H1 (cell line): ENCODE data around the gene TPRX1. TPM values are rescaled to one million over a fixed set of nuclear protein-coding genes. Genes with fewer than 3 reads are reported as not detected.

Experiments
- MAX ChIP-seq: IDR thresholded peaks from 2 replicates; pipeline ENCODE4 v1.6.1; 2012; ENCODE audit warnings: inconsistent platforms
- POLR2A ChIP-seq, 2 experiments: IDR thresholded peaks; 1 replicate in 1 of 2; 2 replicates in 1 of 2; pipeline ENCODE4 v1.6.1; 2011; ENCODE audit warnings: low read depth in 2 of 2, low read length in 2 of 2, mild to moderate bottlenecking in 2 of 2; ENCODE audit errors: control extremely low read depth in 1 of 2
- RBBP5 ChIP-seq: IDR thresholded peaks from 2 replicates; pipeline ENCODE4 v1.7.1; 2012; ENCODE audit warnings: low read depth, mild to moderate bottlenecking, inconsistent platforms, low read length, moderate library complexity, borderline replicate concordance
- SAP30 ChIP-seq: fragments of 300-600 bp; sonication (generic); IDR thresholded peaks from 2 replicates; pipeline ENCODE4 v1.7.1; 2012; ENCODE audit warnings: low read length, moderate library complexity, mild to moderate bottlenecking, inconsistent platforms; ENCODE audit not compliant: insufficient read depth, insufficient replicate concordance
- SRF ChIP-seq: IDR thresholded peaks from 2 replicates; pipeline ENCODE4 v1.6.1; 2011; ENCODE audit warnings: mild to moderate bottlenecking, low read depth, low read length, moderate library complexity
- TAF1 ChIP-seq: IDR thresholded peaks from 2 replicates; pipeline ENCODE4 v1.6.1; 2011; ENCODE audit warnings: mild to moderate bottlenecking, low read depth, low read length
- TBP ChIP-seq: IDR thresholded peaks from 2 replicates; pipeline ENCODE4 v1.6.1; 2011; ENCODE audit warnings: low read depth, low read length, improper control_type of control experiment
- polyA plus RNA-seq, 7 experiments: library from polyadenylated mRNA; depleted of rRNA in 3 of 7; stranded (reverse) in 5 of 7; unstranded in 2 of 7; fragments of >200 nt in 5 of 7; fragments of 200-250 nt in 2 of 7; gene quantifications; 1 replicate in 5 of 7; 2 replicates in 1 of 7; 4 replicates in 1 of 7; pipeline versions ENCODE4 v1.2.1 to v1.2.3, GENCODE V29; 2011 to 2013; ENCODE audit warnings: missing spikeins in 2 of 7, mixed read lengths in 2 of 7
- total RNA-seq: library from RNA; stranded (reverse); fragmentation: NEBNext Ultra II Directional; extraction: Animal tissue kit (Norgen Biotek cat#: 25700); gene quantifications from 2 replicates; pipeline ENCODE4 v1.2.1, GENCODE V29; 2021

The TPRX1 gene
- total and polyA plus RNA-seq, 2 of the 8 experiments (the other 6 are each of a cell fraction or from before 2014, with no cell fraction given) = 0.03 TPM; not detected in 1

GRCh38 chr19:47848823-47849473, 44.6 kb upstream of the TPRX1 start (continued):
- TF ChIP-seq RBBP5 = peak; percentile 72
- TF ChIP-seq SRF = no peak
- no peak for TF ChIP-seq SAP30
- peak in 1 of 2 experiments; percentile 17; a peak in 1 of 3 replicates for TF ChIP-seq POLR2A (IDR thresholded peaks at IDR 0.05; ENCODE audit: control extremely low read depth in 1 of 2, low read depth in 2 of 2, low read length in 2 of 2)
- 0 out of 2 replicates have a peak, but pooled peaks have one; percentile 7 for TF ChIP-seq MAX
- 0 out of 2 replicates have a peak, but pooled peaks have one; percentile 39 for TF ChIP-seq TAF1
- 0 out of 2 replicates have a peak, but pooled peaks have one; percentile 2 for TF ChIP-seq TBP
